Measurements from ENCODE around the gene ANKRD11. TPM values are rescaled to one million over a fixed set of nuclear protein-coding genes. Genes with fewer than 3 reads are reported as not detected.

ANKRD11 gene
- total RNA-seq, 1 donor = 97.4 TPM

GRCh38 chr16:89495121-89495520 is 4.8 kb upstream of the ANKRD11 start:
- Histone ChIP-seq H3K27me3 (ENCODE audit: insufficient read depth, low read length) (no peaks in the 10 kb centered on the region), H3K9me3 (ENCODE audit: low read depth, low read length) (no peaks in the 10 kb centered on the region), H3K27ac (ENCODE audit: low read depth, low read length) (peak overlapping the region; percentile 78), H3K79me2 (ENCODE audit: insufficient read depth, low read length) (peaks cover 23% of the 10 kb centered on the region), H4K20me1 (ENCODE audit: insufficient read depth, low read length) (peaks cover 2% of the 10 kb centered on the region), H3K4me1 (ENCODE audit: insufficient read depth, low read length) (peaks cover 24% of the 10 kb centered on the region), H2AFZ (ENCODE audit: low read length) (no peak overlapping the region), H3K36me3 (ENCODE audit: insufficient read depth, low read length) (peaks cover 3% of the 10 kb centered on the region), H3K4me2 (ENCODE audit: insufficient read depth, low read length) (peak overlapping the region; percentile 24), H3K4me3 (ENCODE audit: insufficient read depth, low read length) (no peak overlapping the region)
- TF ChIP-seq, protein P1, sequence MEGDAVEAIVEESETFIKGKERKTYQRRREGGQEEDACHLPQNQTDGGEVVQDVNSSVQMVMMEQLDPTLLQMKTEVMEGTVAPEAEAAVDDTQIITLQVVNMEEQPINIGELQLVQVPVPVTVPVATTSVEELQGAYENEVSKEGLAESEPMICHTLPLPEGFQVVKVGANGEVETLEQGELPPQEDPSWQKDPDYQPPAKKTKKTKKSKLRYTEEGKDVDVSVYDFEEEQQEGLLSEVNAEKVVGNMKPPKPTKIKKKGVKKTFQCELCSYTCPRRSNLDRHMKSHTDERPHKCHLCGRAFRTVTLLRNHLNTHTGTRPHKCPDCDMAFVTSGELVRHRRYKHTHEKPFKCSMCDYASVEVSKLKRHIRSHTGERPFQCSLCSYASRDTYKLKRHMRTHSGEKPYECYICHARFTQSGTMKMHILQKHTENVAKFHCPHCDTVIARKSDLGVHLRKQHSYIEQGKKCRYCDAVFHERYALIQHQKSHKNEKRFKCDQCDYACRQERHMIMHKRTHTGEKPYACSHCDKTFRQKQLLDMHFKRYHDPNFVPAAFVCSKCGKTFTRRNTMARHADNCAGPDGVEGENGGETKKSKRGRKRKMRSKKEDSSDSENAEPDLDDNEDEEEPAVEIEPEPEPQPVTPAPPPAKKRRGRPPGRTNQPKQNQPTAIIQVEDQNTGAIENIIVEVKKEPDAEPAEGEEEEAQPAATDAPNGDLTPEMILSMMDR (IDR thresholded peaks at IDR 0.05; ENCODE audit: extremely low read depth, low read depth, low read length) = no peak
- DNase-seq (ENCODE audit: insufficient read length, low spot score, missing footprints) = peak; percentile 95

DNA sequence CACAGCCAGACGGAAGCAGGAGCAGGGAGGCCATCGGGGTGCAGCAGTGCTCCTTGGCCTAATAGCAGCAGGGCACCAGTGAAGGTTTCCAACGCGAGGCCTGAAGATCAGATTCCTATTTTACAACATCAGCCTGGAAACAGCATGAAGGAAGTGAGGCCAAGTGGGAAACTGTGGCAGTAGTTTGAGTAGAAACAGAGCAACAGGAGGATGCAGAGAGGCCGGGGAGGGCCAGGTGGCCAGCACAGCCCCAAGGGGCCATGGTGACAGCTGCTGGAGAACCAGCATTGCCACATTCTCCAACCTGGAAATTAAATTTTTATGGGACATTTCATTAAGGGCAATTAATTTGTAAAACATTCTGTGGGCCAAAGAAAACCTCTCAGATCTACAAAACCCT is 3.4 kb upstream of the ANKRD11 start:
- no peaks in the 10 kb centered on the region for H3K27me3 ChIP-seq (ENCODE audit: insufficient read depth, low read length)
- TF ChIP-seq, protein P1 (IDR thresholded peaks at IDR 0.05; ENCODE audit: extremely low read depth, low read depth, low read length) = no peak
- no peaks in the 10 kb centered on the region for H3K9me3 ChIP-seq (ENCODE audit: low read depth, low read length)
- H3K4me3 ChIP-seq (ENCODE audit: insufficient read depth, low read length) = no peak overlapping the region
- H4K20me1 ChIP-seq (ENCODE audit: insufficient read depth, low read length) = peaks cover 2% of the 10 kb centered on the region
- no peak for DNase-seq (ENCODE audit: insufficient read length, low spot score, missing footprints)
- no peak overlapping the region for H3K4me2 ChIP-seq (ENCODE audit: insufficient read depth, low read length)
- H3K79me2 ChIP-seq (ENCODE audit: insufficient read depth, low read length) = peaks cover 29% of the 10 kb centered on the region
- H3K36me3 ChIP-seq (ENCODE audit: insufficient read depth, low read length) = peaks cover 3% of the 10 kb centered on the region
- no peak overlapping the region for H3K27ac ChIP-seq (ENCODE audit: low read depth, low read length)
- no peak overlapping the region for H2AFZ ChIP-seq (ENCODE audit: low read length)
- H3K4me1 ChIP-seq (ENCODE audit: insufficient read depth, low read length) = peaks cover 26% of the 10 kb centered on the region

DNA sequence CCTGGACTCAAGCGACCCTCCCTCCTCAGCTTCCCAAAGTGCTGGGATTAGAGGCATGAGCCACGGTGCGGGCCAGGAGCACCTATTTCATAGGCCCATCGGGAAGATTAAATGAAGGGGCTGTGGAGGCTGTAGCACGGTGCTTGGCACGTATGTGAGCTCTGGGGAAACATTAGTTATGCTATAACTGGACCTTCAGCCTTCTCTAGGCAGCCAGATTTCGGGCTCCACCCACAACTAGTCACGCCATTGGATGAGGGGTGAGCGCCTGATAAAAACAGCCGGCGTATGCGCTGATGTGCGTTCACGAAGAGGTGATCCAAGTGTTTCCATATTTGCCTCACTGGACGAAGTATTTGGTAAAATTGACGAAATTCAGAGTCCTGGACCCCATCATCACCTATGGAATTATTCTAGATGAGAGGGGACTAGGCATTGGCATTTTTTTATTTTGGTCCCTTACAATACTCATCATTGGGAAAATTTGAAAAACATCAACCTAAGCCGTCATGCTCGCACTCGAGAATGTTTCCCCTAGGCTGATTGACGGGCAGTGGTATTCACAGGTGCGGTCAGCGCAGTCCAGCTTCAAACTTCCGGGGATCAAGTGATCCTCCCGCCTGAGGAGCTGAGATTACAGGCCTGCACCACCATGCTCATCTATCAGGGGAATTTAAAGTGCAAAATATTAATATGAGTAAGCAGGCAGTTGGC is 1.8 kb upstream of the ANKRD11 start:
- H3K27ac ChIP-seq (ENCODE audit: low read depth, low read length) = peak overlapping the region; percentile 94
- H3K27me3 ChIP-seq (ENCODE audit: insufficient read depth, low read length) = no peaks in the 10 kb centered on the region
- peaks cover 37% of the 10 kb centered on the region for H3K4me1 ChIP-seq (ENCODE audit: insufficient read depth, low read length)
- TF ChIP-seq, protein P1 (IDR thresholded peaks at IDR 0.05; ENCODE audit: extremely low read depth, low read depth, low read length) = no peak
- H4K20me1 ChIP-seq (ENCODE audit: insufficient read depth, low read length) = peaks cover 18% of the 10 kb centered on the region
- peaks cover 3% of the 10 kb centered on the region for H3K36me3 ChIP-seq (ENCODE audit: insufficient read depth, low read length)
- H2AFZ ChIP-seq (ENCODE audit: low read length) = no peak overlapping the region
- no peak for DNase-seq (ENCODE audit: insufficient read length, low spot score, missing footprints)
- no peaks in the 10 kb centered on the region for H3K9me3 ChIP-seq (ENCODE audit: low read depth, low read length)
- H3K79me2 ChIP-seq (ENCODE audit: insufficient read depth, low read length) = peaks cover 45% of the 10 kb centered on the region
- H3K4me3 ChIP-seq (ENCODE audit: insufficient read depth, low read length) = peak overlapping the region; percentile 95
- H3K4me2 ChIP-seq (ENCODE audit: insufficient read depth, low read length) = peak overlapping the region; percentile 96

GRCh38 chr16:89491238-89491869 is 993 bp upstream of the ANKRD11 start:
- TF ChIP-seq, protein P1 (IDR thresholded peaks at IDR 0.05; ENCODE audit: extremely low read depth, low read depth, low read length) = peak; percentile 32
- H3K4me2 ChIP-seq (ENCODE audit: insufficient read depth, low read length) = peak overlapping the region; percentile 96
- H4K20me1 ChIP-seq (ENCODE audit: insufficient read depth, low read length) = peaks cover 23% of the 10 kb centered on the region
- H3K79me2 ChIP-seq (ENCODE audit: insufficient read depth, low read length) = peaks cover 53% of the 10 kb centered on the region
- peak overlapping the region; percentile 95 for H3K4me3 ChIP-seq (ENCODE audit: insufficient read depth, low read length)
- no peaks in the 10 kb centered on the region for H3K27me3 ChIP-seq (ENCODE audit: insufficient read depth, low read length)
- peaks cover 40% of the 10 kb centered on the region for H3K4me1 ChIP-seq (ENCODE audit: insufficient read depth, low read length)
- H3K36me3 ChIP-seq (ENCODE audit: insufficient read depth, low read length) = peaks cover 5% of the 10 kb centered on the region
- peak; percentile 87 for DNase-seq (ENCODE audit: insufficient read length, low spot score, missing footprints)
- H3K27ac ChIP-seq (ENCODE audit: low read depth, low read length) = peak overlapping the region; percentile 94
- H3K9me3 ChIP-seq (ENCODE audit: low read depth, low read length) = no peaks in the 10 kb centered on the region
- peak overlapping the region; percentile 88 for H2AFZ ChIP-seq (ENCODE audit: low read length)
